ENCODE measurements around the gene BID.

DNA sequence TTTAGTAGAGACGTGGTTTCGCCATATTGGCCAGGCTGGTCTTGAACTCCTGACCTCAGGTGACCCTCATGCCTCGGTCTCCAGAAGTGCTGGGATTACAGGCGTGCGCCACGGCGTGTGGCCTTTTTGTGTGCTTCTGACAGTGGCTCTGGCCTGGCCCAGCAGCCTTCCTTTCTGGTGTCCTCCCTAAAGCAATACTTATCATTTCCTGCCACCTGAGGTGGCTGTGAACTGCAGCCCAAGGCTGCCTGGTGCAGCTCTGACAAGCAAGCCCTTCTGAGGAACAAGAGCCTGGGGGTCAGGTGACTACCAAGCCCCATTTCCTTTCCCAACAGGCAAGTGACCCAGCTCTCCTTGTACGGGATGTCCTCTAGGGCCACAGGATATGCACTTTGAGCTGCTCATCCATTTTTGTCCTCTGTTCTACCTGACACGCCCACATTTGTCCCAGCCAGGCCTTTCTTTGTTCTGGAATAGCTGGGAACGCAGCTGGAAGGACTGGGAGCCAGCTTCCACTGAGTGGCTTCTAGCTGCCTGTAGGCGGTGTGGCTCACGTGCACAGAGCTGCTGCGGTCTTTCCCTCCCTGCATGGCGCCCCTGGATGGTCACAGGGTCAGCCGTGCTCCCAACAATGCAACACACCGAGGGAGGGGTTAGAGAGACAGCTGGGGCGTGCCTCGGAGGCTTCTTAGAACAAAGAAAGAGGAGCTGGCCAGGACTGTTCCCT lies 12.3 kb upstream of the BID start:
- TF ChIP-seq, protein P1, sequence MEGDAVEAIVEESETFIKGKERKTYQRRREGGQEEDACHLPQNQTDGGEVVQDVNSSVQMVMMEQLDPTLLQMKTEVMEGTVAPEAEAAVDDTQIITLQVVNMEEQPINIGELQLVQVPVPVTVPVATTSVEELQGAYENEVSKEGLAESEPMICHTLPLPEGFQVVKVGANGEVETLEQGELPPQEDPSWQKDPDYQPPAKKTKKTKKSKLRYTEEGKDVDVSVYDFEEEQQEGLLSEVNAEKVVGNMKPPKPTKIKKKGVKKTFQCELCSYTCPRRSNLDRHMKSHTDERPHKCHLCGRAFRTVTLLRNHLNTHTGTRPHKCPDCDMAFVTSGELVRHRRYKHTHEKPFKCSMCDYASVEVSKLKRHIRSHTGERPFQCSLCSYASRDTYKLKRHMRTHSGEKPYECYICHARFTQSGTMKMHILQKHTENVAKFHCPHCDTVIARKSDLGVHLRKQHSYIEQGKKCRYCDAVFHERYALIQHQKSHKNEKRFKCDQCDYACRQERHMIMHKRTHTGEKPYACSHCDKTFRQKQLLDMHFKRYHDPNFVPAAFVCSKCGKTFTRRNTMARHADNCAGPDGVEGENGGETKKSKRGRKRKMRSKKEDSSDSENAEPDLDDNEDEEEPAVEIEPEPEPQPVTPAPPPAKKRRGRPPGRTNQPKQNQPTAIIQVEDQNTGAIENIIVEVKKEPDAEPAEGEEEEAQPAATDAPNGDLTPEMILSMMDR (IDR thresholded peaks at IDR 0.05) = no peak
- TF ChIP-seq POLR2A (IDR thresholded peaks at IDR 0.05) = no peak
